Pancreas (tissue), 10 donors: Measurements from ENCODE around the gene UFD1. TPM values are rescaled to one million over a fixed set of nuclear protein-coding genes. Genes with fewer than 3 reads are reported as not detected.

Experiments
- ATAC-seq, 4 donors: fragments of 200-7000 bp; cut with Tn5 transposase; one replicate each; pipeline versions ENCODE4 v1.8.0 to v1.9.1; 2020; ENCODE audit warnings: mild to moderate bottlenecking in 4 of 4, moderate library complexity in 4 of 4
- DNase-seq, 6 donors: peaks; one replicate each; pipeline ENCODE4 v3.0.0-alpha.2; 2020
- FAIRE-seq: peaks from 2 replicates; lab custom pipeline; 2012; peaks lifted over from hg19 to GRCh38; lab: Jason Lieb, UNC
- H3K27ac ChIP-seq, 4 donors: fragments of 200-600 bp; sonication (generic); 1 replicate in 3 of 4; 2 replicates in 1 of 4; pipeline versions ENCODE4 v1.5.0 to v1.8.0; 2020
- H3K27me3 ChIP-seq, 4 donors: fragments of 200-600 bp; one replicate each; pipeline ENCODE4 v1.8.0; 2021
- H3K36me3 ChIP-seq, 3 donors: fragments of 200-600 bp; sonication (generic) in 1 of 3; one replicate each; pipeline versions ENCODE4 v1.5.0 to v1.8.0; 2020 to 2021
- H3K4me1 ChIP-seq, 3 donors: fragments of 200-600 bp; one replicate each; pipeline ENCODE4 v1.8.0; 2021
- H3K4me3 ChIP-seq, 4 donors: fragments of 200-600 bp; sonication (generic) in 2 of 4; one replicate each; pipeline versions ENCODE4 v1.5.0 to v1.8.0; 2020 to 2021
- H3K9me3 ChIP-seq, 4 donors: fragments of 200-600 bp; one replicate each; pipeline ENCODE4 v1.8.0; 2021
- CTCF ChIP-seq, 4 donors: fragments of 200-600 bp; sonication (generic) in 3 of 4; IDR thresholded peaks; one replicate each; pipeline versions ENCODE4 v1.5.0 to v1.8.0; 2021; ENCODE audit warnings: antibody characterized with exemption in 4 of 4
- WGBS, 2 donors: extraction: QIAGEN DNeasy Blood & Tissue Kit; methylation state at CpG; one replicate each; pipeline ENCODE4 v1.1.7; 2013; 5-methylcytosine and 5-hydroxymethylcytosine counted together
- intact Hi-C, 3 donors: fragments of 100-400 bp; cut with DNase I; formaldehyde crosslinking; loops; one replicate each; pipeline versions ENCODE4 v1.11.1 to v1.14.2; 2022
- polyA plus RNA-seq, 2 donors: library from polyadenylated mRNA; stranded (reverse); fragments of 200-250 nt; gene quantifications; one replicate each; pipeline ENCODE4 v1.2.3, GENCODE V29; 2013
- total RNA-seq, 6 donors: library from RNA; stranded (reverse); fragmentation: NEBNext Ultra II Directional in 4 of 6; extraction: Animal tissue kit (Norgen Biotek cat#: 25700) in 4 of 6; gene quantifications; one replicate each; pipeline versions ENCODE4 v1.2.1 to v1.2.4, GENCODE V29; 2021 to 2023
- donor health status: healthy with polysubstance abuse.
- donor health status: DM: no; HTN: no; CAD: no; lungs with moderate emphysema.
- donor health status: DM: no; HTN: no; CAD: no.
- donor health status: control.
- donor health status: control.
- donor health status: Bipolar disorder and iron deficiency.
- donor health status: DM: yes; HTN: yes; CAD: no.
- donor health status: DM: no; HTN: no; CAD: no.
- donor health status: DM: no; HTN: no; CAD: no.
- donor health status: DM: yes; HTN: yes; CAD: no.

UFD1 gene
- total and polyA plus RNA-seq, 8 donors = 14.2 to 37.9 (median 23.5) TPM

DNA sequence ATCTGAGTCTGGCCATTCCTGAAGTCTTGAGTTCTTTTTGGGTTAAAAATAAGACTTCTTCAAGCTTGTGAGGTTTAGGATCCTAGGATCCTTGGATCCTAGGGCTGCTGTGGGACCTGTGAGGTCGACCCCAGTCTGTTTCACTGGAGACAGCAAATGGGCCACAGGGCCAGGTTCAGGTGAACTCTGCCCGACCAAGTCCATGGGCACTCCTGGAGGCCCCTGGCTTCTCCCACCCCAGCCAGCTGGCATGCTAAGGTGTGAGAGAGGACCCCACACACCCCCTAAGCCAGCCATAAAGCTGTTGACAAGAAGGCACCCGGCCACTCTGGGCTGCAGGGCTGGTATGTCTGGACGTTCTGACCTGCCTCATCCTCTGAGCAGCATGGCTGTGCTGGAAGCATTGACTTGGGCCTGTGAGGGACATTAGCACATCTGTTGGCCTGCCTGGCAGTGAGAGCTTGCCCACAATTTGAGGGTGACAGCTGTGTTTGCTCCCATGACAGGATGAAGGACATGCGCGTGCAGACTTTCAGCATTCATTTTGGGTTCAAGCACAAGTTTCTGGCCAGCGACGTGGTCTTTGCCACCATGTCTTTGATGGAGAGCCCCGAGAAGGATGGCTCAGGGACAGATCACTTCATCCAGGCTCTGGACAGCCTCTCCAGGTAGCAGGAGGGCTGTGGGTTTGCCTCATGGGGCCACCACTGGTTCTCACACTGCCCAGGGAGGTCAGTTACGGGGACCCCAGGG lies 29.2 kb upstream of the UFD1 start:
- Histone ChIP-seq H3K27ac (no peak overlapping the region), H3K9me3 (no peaks in the 10 kb centered on the region), H3K36me3 (no peaks in the 10 kb centered on the region), H3K27me3 (no peaks in the 10 kb centered on the region), H3K4me1 (no peaks in the 10 kb centered on the region), H3K4me3 (no peak overlapping the region)
- ATAC-seq (no peak), FAIRE-seq (no peak), DNase-seq (no peak)
- WGBS, 2 donors = 80 to 90% methylated on average over 10 of the region's 10 CpGs
- intact Hi-C loops = no loop called here
- TF ChIP-seq CTCF (IDR thresholded peaks at IDR 0.05) = no peak

- WGBS, 2 donors = 92 to 93% methylated on average over 4 of the region's 4 CpGs
- H3K27me3 ChIP-seq = no peaks in the 10 kb centered on the region
- intact Hi-C loops = no loop called here
- no peaks in the 10 kb centered on the region for H3K9me3 ChIP-seq
- H3K4me1 ChIP-seq = no peaks in the 10 kb centered on the region
- no peaks in the 10 kb centered on the region for H3K36me3 ChIP-seq
- FAIRE-seq (no peak), DNase-seq (no peak), ATAC-seq (no peak)
- no peak overlapping the region for H3K27ac ChIP-seq
- no peak overlapping the region for H3K4me3 ChIP-seq
- no peak for TF ChIP-seq CTCF (IDR thresholded peaks at IDR 0.05)
These were observed 28.5 kb upstream of the UFD1 start for GRCh38 chr22:19507534-19507861.

- WGBS, 2 donors = 88 to 91% methylated on average over 10 of the region's 10 CpGs
- FAIRE-seq (no peak), DNase-seq (no peak), ATAC-seq (no peak)
- Histone ChIP-seq H3K27me3 (no peaks in the 10 kb centered on the region), H3K36me3 (no peaks in the 10 kb centered on the region), H3K4me3 (no peak overlapping the region), H3K4me1 (no peaks in the 10 kb centered on the region), H3K9me3 (no peaks in the 10 kb centered on the region), H3K27ac (no peak overlapping the region)
- TF ChIP-seq CTCF (IDR thresholded peaks at IDR 0.05) = no peak
- intact Hi-C loops = no loop called here
These were observed 27.2 kb upstream of the UFD1 start for GRCh38 chr22:19506212-19506611.

GRCh38 chr22:19505735-19506126 lies 26.7 kb upstream of the UFD1 start:
- FAIRE-seq (no peak), DNase-seq (no peak), ATAC-seq (no peak)
- H3K36me3 ChIP-seq = no peaks in the 10 kb centered on the region
- intact Hi-C loops = no loop called here
- H3K27me3 ChIP-seq = no peaks in the 10 kb centered on the region
- no peak overlapping the region for H3K27ac ChIP-seq
- TF ChIP-seq CTCF (IDR thresholded peaks at IDR 0.05) = no peak
- H3K9me3 ChIP-seq = no peaks in the 10 kb centered on the region
- no peak overlapping the region for H3K4me3 ChIP-seq
- H3K4me1 ChIP-seq = no peaks in the 10 kb centered on the region
- WGBS, 2 donors = 97 to 98% methylated on average over 5 of the region's 5 CpGs

GRCh38 chr22:19504900-19505734 lies 26.1 kb upstream of the UFD1 start:
- intact Hi-C loops = no loop called here
- Histone ChIP-seq H3K27ac (no peak overlapping the region), H3K27me3 (no peaks in the 10 kb centered on the region), H3K36me3 (no peaks in the 10 kb centered on the region), H3K4me1 (no peaks in the 10 kb centered on the region), H3K4me3 (no peak overlapping the region), H3K9me3 (no peaks in the 10 kb centered on the region)
- DNase-seq = no peak
- no peak for ATAC-seq
- TF ChIP-seq CTCF (IDR thresholded peaks at IDR 0.05) = no peak
- no peak for FAIRE-seq
- 91 to 92% methylated on average over 18 of the region's 18 CpGs for WGBS, 2 donors
